Left cardiac atrium (tissue), 4 donors: Measurements from ENCODE around the gene HSFX2. TPM values are rescaled to one million over a fixed set of nuclear protein-coding genes. Genes with fewer than 3 reads are reported as not detected.
"Not testable (repeated sequence)": the region's sequence is repeated elsewhere in the genome, so short reads cannot be mapped to it uniquely, and the experiment has no call there.

ENCODE experiments used
- ATAC-seq, 2 donors: fragments of 200-7000 bp; cut with Tn5 transposase; one replicate each; pipeline ENCODE4 v1.9.1; 2020; ENCODE audit warnings: mild to moderate bottlenecking in 2 of 2, moderate library complexity in 2 of 2
- DNase-seq: peaks from one replicate; pipeline ENCODE4 v3.0.0-alpha.2; 2020
- intact Hi-C, 2 donors: fragments of 100-400 bp; cut with DNase I; formaldehyde crosslinking; loops; one replicate each; pipeline versions ENCODE4 v1.14.1 to v1.15.1; 2022 to 2023
- total RNA-seq, 2 donors: library from RNA; stranded (reverse); fragmentation: NEBNext Ultra II Directional; extraction: Animal tissue kit (Norgen Biotek cat#: 25700); gene quantifications; one replicate each; pipeline ENCODE4 v1.2.1, GENCODE V29; 2021
- donor health status: DM: no; HTN: yes; CAD: no.
- donor health status: DM: no; HTN: yes; CAD: no; lungs with severe emphysema.
- donor health status: DM: yes; HTN: yes; CAD: no.
- donor health status: Dilated cardiomyopathy.

Gene HSFX2
- total RNA-seq, 2 donors from 2014 or later = not detected

- DNase-seq, ATAC-seq, intact Hi-C loops: not testable (repeated sequence)
Observed at GRCh38 chrX:149546962-149547361, 48.2 kb downstream of the HSFX2 start.

GRCh38 chrX:149545545-149546543 is 49.3 kb downstream of the HSFX2 start:
- ATAC-seq, DNase-seq, intact Hi-C loops: not testable (repeated sequence)

Other genes with a start within 250 kb of the HSFX2 start
- 10 to 100 TPM; 65.9 to 75.6 TPM for gene IDS, start 90.0 kb downstream of the HSFX2 start, total RNA-seq
- gene EOLA1, start 54.3 kb downstream of the HSFX2 start, total RNA-seq = 10 to 100 TPM; 20.0 to 23.6 TPM
- gene HSFX3, start 45.4 kb downstream of the HSFX2 start, total RNA-seq = not detected
- not detected for gene MAGEA9B, start 7.9 kb downstream of the HSFX2 start, total RNA-seq
- 10 to 100 TPM; 37.4 to 41.8 TPM for gene TMEM185A, start 36.5 kb upstream of the HSFX2 start, total RNA-seq
- not detected for gene MAGEA11, start 116.7 kb upstream of the HSFX2 start, total RNA-seq
- 1 to 10 TPM; 2.3 TPM for gene HSFX1, start 178.8 kb upstream of the HSFX2 start, total RNA-seq
- gene MAGEA9, start 186.6 kb upstream of the HSFX2 start, total RNA-seq = not detected